B cell (primary cell): Measurements from ENCODE around the gene SLC39A11.

Source experiments
- EZH2 ChIP-seq: IDR thresholded peaks from 2 replicates; pipeline ENCODE4 v1.6.1; 2012; ENCODE audit warnings: borderline replicate concordance, low read depth, mild to moderate bottlenecking, moderate library complexity, low read length; ENCODE audit not compliant: insufficient read depth, poor library complexity, severe bottlenecking
- TF ChIP-seq, protein P1 (sequence below): fragments of 200-600 bp; IDR thresholded peaks from one replicate; pipeline ENCODE4 v1.8.0; 2022; ENCODE audit warnings: antibody characterized with exemption, mild to moderate bottlenecking

DNA sequence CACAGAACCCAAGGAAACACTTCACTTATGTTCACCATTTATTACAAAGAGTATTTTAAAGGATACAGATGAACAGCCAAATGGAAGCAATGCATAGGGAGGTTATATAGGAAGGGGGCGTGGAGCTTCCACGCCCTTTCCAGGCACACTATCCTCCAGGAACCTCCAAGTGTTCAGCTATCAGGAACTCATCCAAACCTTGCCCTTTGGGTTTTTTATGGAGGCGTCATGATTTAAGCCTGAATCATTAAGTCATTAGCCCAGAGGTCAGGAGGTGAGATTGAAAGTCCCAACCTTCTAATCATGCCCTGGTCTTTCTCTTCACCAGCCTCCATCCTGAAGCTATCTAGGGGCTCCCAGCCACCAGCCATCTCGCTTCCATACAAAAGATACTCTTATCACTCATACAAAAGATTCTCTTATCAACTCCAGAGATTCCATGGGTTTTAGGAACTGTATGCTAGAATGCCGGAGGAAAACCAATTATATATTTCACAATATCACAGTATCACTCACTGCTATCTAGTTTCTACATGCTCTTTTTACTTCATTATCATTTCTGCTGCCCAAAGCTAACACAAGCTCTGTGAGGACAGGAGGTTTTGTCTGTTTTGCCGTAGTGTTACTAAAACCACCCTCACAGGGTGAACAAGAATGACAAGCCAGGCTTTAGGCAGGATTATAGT lies 213.4 kb downstream of the SLC39A11 start:
- TF ChIP-seq, protein P1, sequence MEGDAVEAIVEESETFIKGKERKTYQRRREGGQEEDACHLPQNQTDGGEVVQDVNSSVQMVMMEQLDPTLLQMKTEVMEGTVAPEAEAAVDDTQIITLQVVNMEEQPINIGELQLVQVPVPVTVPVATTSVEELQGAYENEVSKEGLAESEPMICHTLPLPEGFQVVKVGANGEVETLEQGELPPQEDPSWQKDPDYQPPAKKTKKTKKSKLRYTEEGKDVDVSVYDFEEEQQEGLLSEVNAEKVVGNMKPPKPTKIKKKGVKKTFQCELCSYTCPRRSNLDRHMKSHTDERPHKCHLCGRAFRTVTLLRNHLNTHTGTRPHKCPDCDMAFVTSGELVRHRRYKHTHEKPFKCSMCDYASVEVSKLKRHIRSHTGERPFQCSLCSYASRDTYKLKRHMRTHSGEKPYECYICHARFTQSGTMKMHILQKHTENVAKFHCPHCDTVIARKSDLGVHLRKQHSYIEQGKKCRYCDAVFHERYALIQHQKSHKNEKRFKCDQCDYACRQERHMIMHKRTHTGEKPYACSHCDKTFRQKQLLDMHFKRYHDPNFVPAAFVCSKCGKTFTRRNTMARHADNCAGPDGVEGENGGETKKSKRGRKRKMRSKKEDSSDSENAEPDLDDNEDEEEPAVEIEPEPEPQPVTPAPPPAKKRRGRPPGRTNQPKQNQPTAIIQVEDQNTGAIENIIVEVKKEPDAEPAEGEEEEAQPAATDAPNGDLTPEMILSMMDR, result no peak
- no peak for TF ChIP-seq EZH2
